WERI-Rb-1 (cell line): ENCODE measurements around the gene CDH6.

Experiments
- DNase-seq: peaks from one replicate; pipeline ENCODE4 v3.0.0-alpha.2; 2020
- H3K27ac ChIP-seq: fragments of 250-450 bp; sonication (Bioruptor Pico); 2 replicates; pipeline ENCODE4 v1.5.1; 2020; ENCODE audit warnings: mild to moderate bottlenecking, moderate library complexity
- H3K27me3 ChIP-seq: fragments of 250-450 bp; sonication (Bioruptor Pico); 2 replicates; pipeline ENCODE4 v1.5.1; 2021; ENCODE audit warnings: mild to moderate bottlenecking, low read depth, moderate library complexity; ENCODE audit not compliant: insufficient read depth, severe bottlenecking
- H3K36me3 ChIP-seq: fragments of 250-450 bp; sonication (Bioruptor Pico); 2 replicates; pipeline ENCODE4 v1.5.1; 2020; ENCODE audit warnings: mild to moderate bottlenecking, moderate library complexity
- H3K4me3 ChIP-seq: 2 replicates; pipeline ENCODE4 v1.5.1; 2011; ENCODE audit warnings: low read depth, mild to moderate bottlenecking, control low read depth, low read length
- H3K9me3 ChIP-seq: fragments of 250-450 bp; sonication (Bioruptor Pico); 2 replicates; pipeline ENCODE4 v1.5.1; 2021; ENCODE audit warnings: mild to moderate bottlenecking, moderate library complexity; ENCODE audit not compliant: severe bottlenecking
- TF ChIP-seq, protein P1 (sequence below): IDR thresholded peaks from 2 replicates; pipeline ENCODE4 v1.5.1; 2011; ENCODE audit warnings: low read depth, mild to moderate bottlenecking, control low read depth, inconsistent platforms, low read length

The CDH6 gene

DNA sequence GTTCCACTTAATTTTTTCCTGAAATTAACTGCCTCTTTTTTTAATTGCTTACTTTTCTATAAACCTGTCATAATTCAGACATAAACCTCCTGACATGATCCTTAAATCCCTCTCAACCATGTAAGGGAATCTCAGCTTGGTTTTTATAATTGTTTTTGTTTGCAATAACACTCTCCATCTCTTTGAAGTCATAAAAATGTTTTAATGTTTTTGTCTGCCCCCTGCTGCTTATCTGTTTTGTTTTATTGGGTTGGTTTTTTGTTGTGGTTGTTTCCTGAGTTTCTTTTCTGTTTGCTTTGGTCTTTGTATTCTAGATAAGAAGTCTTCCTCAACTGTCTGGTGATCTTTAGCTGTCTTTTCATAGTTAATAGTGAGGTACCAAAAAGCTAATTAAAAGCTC is 142.0 kb downstream of the CDH6 start:
- no peak for DNase-seq
- H3K27me3 ChIP-seq, result no peaks in the 10 kb centered on the region
- H3K4me3 ChIP-seq, result no peak overlapping the region
- H3K36me3 ChIP-seq, result no peaks in the 10 kb centered on the region
- H3K9me3 ChIP-seq, result no peaks in the 10 kb centered on the region
- TF ChIP-seq, protein P1, sequence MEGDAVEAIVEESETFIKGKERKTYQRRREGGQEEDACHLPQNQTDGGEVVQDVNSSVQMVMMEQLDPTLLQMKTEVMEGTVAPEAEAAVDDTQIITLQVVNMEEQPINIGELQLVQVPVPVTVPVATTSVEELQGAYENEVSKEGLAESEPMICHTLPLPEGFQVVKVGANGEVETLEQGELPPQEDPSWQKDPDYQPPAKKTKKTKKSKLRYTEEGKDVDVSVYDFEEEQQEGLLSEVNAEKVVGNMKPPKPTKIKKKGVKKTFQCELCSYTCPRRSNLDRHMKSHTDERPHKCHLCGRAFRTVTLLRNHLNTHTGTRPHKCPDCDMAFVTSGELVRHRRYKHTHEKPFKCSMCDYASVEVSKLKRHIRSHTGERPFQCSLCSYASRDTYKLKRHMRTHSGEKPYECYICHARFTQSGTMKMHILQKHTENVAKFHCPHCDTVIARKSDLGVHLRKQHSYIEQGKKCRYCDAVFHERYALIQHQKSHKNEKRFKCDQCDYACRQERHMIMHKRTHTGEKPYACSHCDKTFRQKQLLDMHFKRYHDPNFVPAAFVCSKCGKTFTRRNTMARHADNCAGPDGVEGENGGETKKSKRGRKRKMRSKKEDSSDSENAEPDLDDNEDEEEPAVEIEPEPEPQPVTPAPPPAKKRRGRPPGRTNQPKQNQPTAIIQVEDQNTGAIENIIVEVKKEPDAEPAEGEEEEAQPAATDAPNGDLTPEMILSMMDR, result no peak
- H3K27ac ChIP-seq, result no peak overlapping the region; the same call in 1 of the 2 replicates

DNA sequence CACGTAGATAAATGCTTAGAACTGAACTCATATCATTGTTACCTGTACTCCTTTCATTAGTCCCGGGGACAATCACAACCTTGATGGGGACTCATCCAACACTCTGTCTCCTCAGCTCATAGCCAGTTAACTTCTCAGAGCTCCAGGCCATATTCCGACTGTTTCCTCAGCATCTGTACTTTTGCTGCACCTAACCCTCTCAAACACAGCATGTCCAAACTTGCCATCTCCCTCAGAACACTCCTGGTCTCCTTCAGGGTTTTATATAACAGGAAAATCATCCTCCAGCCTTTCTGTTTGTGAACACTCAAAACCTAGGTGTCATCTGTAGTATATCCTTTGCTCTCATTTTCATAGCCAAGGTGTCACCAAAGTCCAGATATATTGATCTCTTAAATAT is 150.5 kb downstream of the CDH6 start:
- TF ChIP-seq, protein P1, result no peak
- no peak for DNase-seq
- no peak overlapping the region for H3K4me3 ChIP-seq

DNA sequence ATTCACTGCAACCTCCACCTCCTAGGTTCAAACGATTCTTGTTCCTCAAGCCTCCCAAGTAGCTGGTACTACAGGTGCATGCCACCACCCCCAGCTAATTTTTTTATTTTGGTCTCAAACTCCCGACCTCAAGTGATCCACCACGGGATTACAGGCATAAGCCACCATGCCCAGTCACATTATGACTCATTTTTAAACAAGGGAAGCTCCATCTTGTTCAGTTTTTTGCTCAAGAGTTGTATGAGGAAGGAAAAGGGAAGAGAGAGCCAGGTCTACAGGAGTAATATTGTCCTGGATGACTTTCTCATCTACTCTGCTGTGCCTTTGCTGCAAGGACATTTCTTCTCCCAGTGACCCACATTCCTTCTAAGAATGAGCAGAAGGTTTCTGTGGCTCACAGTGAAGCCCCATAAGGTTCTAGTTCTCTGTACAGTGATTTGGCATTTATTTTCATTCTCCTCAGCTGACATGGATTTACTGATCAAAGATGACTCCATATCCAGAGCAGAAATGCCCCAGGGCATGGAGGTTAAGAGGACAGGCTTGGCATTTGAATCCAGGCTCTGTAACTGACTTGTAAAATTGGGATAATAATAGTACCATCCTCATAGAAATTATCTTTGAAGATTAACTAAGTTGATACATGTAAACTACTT is 153.5 kb downstream of the CDH6 start:
- DNase-seq, result no peak

More for the DNA sequence above, 150.5 kb downstream of the CDH6 start:
- Histone ChIP-seq H3K9me3 (no peaks in the 10 kb centered on the region), H3K36me3 (no peaks in the 10 kb centered on the region), H3K27me3 (no peaks in the 10 kb centered on the region), H3K27ac (no peak overlapping the region)

DNA sequence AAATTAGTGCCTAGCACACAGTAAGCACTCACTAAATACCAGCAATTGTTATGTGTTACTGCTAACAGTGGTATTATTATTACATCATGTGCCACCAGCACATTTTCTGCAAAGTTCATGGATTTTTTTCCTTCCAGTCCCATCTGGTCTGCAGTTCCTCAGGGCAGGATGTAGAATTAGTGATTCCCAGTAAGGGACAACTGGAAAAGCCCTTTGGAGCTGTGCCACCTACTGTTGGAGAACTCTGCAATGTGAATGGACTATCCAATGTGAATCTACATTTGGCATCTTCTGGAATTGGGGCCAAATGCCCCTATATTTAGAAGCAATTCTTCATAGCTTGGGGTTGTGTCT is 154.0 kb downstream of the CDH6 start:
- no peaks in the 10 kb centered on the region for H3K9me3 ChIP-seq
- TF ChIP-seq, protein P1, result no peak
- no peaks in the 10 kb centered on the region for H3K27me3 ChIP-seq
- H3K27ac ChIP-seq, result no peak overlapping the region
- H3K36me3 ChIP-seq, result no peaks in the 10 kb centered on the region
- no peak overlapping the region for H3K4me3 ChIP-seq
- no peak for DNase-seq

More for the DNA sequence above, 153.5 kb downstream of the CDH6 start:
- no peaks in the 10 kb centered on the region for H3K9me3 ChIP-seq
- TF ChIP-seq, protein P1, result no peak
- H3K27me3 ChIP-seq, result no peaks in the 10 kb centered on the region
- H3K36me3 ChIP-seq, result no peaks in the 10 kb centered on the region
- H3K27ac ChIP-seq, result no peak overlapping the region
- H3K4me3 ChIP-seq, result no peak overlapping the region

DNA sequence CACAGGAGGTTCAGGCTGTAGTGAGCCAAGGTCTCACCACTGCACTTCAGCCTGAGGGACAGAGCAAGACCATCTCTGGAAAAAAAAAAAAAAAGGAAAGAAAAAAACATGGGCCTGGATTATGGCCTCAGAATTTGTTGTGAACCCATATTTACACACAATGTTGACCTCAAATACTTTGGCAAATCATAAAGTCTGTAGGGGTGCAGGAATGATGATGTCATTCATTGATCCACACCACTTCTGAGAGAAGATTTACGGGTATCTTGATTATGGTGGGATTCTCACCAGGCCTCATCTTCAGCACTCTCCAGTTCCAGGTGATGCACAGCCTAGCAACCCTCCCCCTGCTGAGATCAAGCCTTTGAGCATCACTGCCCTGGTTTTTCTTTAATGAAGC is 156.9 kb downstream of the CDH6 start:
- no peak overlapping the region for H3K4me3 ChIP-seq
- no peaks in the 10 kb centered on the region for H3K9me3 ChIP-seq
- no peak for DNase-seq
- H3K36me3 ChIP-seq, result no peaks in the 10 kb centered on the region
- no peaks in the 10 kb centered on the region for H3K27me3 ChIP-seq
- TF ChIP-seq, protein P1, result no peak
- H3K27ac ChIP-seq, result no peak overlapping the region

DNA sequence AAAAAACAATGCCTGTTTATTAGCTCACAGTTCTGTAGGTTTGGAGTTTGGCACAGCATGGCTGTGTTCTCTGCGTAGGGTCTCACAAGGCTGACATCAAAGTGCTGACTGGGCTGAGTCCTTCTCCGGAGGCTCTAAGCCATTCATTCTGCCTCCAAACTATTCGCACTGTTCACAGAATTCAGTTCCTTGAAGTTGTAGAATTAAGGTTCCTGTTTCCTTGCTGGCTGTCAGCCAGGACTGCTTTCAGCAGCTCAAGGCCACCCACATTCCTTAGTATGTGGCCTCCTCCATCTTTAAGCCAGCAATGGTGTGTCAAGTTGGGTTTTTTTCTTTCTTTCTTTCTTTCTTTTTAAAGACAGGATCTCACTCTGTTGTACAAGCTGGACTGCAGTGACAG is 161.9 kb downstream of the CDH6 start:
- Histone ChIP-seq H3K9me3 (no peaks in the 10 kb centered on the region), H3K27ac (no peak overlapping the region), H3K36me3 (no peaks in the 10 kb centered on the region), H3K4me3 (no peak overlapping the region), H3K27me3 (no peaks in the 10 kb centered on the region)
- TF ChIP-seq, protein P1, result no peak
- DNase-seq, result no peak
